Bone marrow (tissue), 2 donors: ENCODE measurements around the gene CEP83.

Experiments
- DNase-seq, 2 donors: peaks; one replicate each; lab custom pipeline; 2025; lab: John Stamatoyannopoulos, UW

The CEP83 gene

GRCh38 chr12:94305130-94305957 is 154.3 kb downstream of the CEP83 start:
- no peak for DNase-seq

- DNase-seq, result no peak
These were observed 155.1 kb downstream of the CEP83 start for GRCh38 chr12:94304566-94305061.

- DNase-seq, result no peak
These were observed 155.7 kb downstream of the CEP83 start for GRCh38 chr12:94304012-94304411.

- DNase-seq, result no peak
These were observed 159.8 kb downstream of the CEP83 start for GRCh38 chr12:94299846-94300245.

- DNase-seq, result no peak
These were observed 161.7 kb downstream of the CEP83 start for GRCh38 chr12:94297876-94298505.

GRCh38 chr12:94297096-94297699 is 162.5 kb downstream of the CEP83 start:
- no peak for DNase-seq

GRCh38 chr12:94290353-94290752 is 169.3 kb downstream of the CEP83 start:
- no peak for DNase-seq

- no peak for DNase-seq
These were observed 170.0 kb downstream of the CEP83 start for GRCh38 chr12:94289461-94290312.

GRCh38 chr12:94287245-94287628 is 172.4 kb downstream of the CEP83 start:
- no peak for DNase-seq

GRCh38 chr12:94286583-94287244 is 173.0 kb downstream of the CEP83 start:
- no peak for DNase-seq

GRCh38 chr12:94285943-94286582 is 173.6 kb downstream of the CEP83 start:
- DNase-seq, result no peak

GRCh38 chr12:94284859-94285258 is 174.8 kb downstream of the CEP83 start:
- DNase-seq, result no peak

- DNase-seq, result no peak
These were observed 175.6 kb downstream of the CEP83 start for GRCh38 chr12:94284046-94284445.

GRCh38 chr12:94282675-94283074 is 177.0 kb downstream of the CEP83 start:
- DNase-seq, result no peak

GRCh38 chr12:94280063-94280462 is 179.6 kb downstream of the CEP83 start:
- DNase-seq, result no peak

- DNase-seq, result no peak
These were observed 182.2 kb downstream of the CEP83 start for GRCh38 chr12:94277426-94278000.

- no peak for DNase-seq
These were observed 182.9 kb downstream of the CEP83 start for GRCh38 chr12:94276725-94277124.

- no peak for DNase-seq
These were observed 186.4 kb downstream of the CEP83 start for GRCh38 chr12:94273272-94273671.

GRCh38 chr12:94272280-94272679 is 187.4 kb downstream of the CEP83 start:
- DNase-seq, result no peak

GRCh38 chr12:94271351-94271750 is 188.3 kb downstream of the CEP83 start:
- DNase-seq, result no peak
